HCT116 (cell line): ENCODE measurements around the gene MYLK.

Source experiments
- ZBTB33 ChIP-seq: IDR thresholded peaks from 2 replicates; pipeline ENCODE4 v1.6.1; 2011; ENCODE audit warnings: mild to moderate bottlenecking, low read length, moderate library complexity; ENCODE audit not compliant: insufficient replicate concordance; ENCODE audit errors: extremely low read depth
- TF ChIP-seq, protein P1 (sequence below): IDR thresholded peaks from 2 replicates; pipeline ENCODE4 v1.6.1; 2012
- TF ChIP-seq, protein P2 (sequence below), 3 experiments: fragments of 200-600 bp in 1 of 3; sonication (generic) in 1 of 3; IDR thresholded peaks in 2 of 3; conservative IDR thresholded peaks in 1 of 3; 2 replicates each; pipeline ENCODE4 v1.5.1; 2012 to 2017; ENCODE audit warnings: low read depth in 2 of 3, low read length in 2 of 3, antibody characterized with exemption in 1 of 3, borderline replicate concordance in 1 of 3, control low read depth in 1 of 3, mild to moderate bottlenecking in 1 of 3, mixed read lengths in 1 of 3, mixed run types in 1 of 3, moderate library complexity in 1 of 3; ENCODE audit not compliant: insufficient read depth in 1 of 3

GRCh38 chr3:123656274-123656673 lies 227.9 kb downstream of the MYLK start:
- TF ChIP-seq, protein P1, sequence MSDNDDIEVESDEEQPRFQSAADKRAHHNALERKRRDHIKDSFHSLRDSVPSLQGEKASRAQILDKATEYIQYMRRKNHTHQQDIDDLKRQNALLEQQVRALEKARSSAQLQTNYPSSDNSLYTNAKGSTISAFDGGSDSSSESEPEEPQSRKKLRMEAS = no peak
- no peak for TF ChIP-seq ZBTB33
- TF ChIP-seq, protein P2, sequence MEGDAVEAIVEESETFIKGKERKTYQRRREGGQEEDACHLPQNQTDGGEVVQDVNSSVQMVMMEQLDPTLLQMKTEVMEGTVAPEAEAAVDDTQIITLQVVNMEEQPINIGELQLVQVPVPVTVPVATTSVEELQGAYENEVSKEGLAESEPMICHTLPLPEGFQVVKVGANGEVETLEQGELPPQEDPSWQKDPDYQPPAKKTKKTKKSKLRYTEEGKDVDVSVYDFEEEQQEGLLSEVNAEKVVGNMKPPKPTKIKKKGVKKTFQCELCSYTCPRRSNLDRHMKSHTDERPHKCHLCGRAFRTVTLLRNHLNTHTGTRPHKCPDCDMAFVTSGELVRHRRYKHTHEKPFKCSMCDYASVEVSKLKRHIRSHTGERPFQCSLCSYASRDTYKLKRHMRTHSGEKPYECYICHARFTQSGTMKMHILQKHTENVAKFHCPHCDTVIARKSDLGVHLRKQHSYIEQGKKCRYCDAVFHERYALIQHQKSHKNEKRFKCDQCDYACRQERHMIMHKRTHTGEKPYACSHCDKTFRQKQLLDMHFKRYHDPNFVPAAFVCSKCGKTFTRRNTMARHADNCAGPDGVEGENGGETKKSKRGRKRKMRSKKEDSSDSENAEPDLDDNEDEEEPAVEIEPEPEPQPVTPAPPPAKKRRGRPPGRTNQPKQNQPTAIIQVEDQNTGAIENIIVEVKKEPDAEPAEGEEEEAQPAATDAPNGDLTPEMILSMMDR (IDR thresholded peaks at IDR 0.05 in 2 of 3, conservative IDR thresholded peaks at IDR 0.05 in 1 of 3; ENCODE audit: borderline replicate concordance in 1 of 3, insufficient read depth in 1 of 3, low read depth in 2 of 3, low read length in 2 of 3) = no peak
